Measurements from ENCODE around the gene TPMT. TPM values are rescaled to one million over a fixed set of nuclear protein-coding genes. Genes with fewer than 3 reads are reported as not detected.

The TPMT gene
- total RNA-seq, 1 experiment from 2014 or later, result 19.8 TPM

- BruUV-seq (replicated peaks), result no TSS peak
- Histone ChIP-seq H3K79me2 (ENCODE audit: low read length) (no peaks in the 10 kb centered on the region), H3K27ac (ENCODE audit: low read length) (no peak overlapping the region), H3K4me2 (ENCODE audit: low read length) (no peak overlapping the region), H3K9ac (ENCODE audit: low read length) (no peak overlapping the region), H3K9me2 (replicated peaks; ENCODE audit: low read length) (no peaks in the 10 kb centered on the region), H3K36me3 (ENCODE audit: low read depth, low read length) (no peaks in the 10 kb centered on the region), H3K27me3 (ENCODE audit: low read length) (no peaks in the 10 kb centered on the region), H3K4me1 (ENCODE audit: insufficient read depth, low read length) (no peaks in the 10 kb centered on the region), H2AFZ (ENCODE audit: low read length) (no peak overlapping the region), H3K4me3 (ENCODE audit: low read length) (no peak overlapping the region), H4K20me1 (ENCODE audit: low read length) (no peaks in the 10 kb centered on the region), H3F3A (ENCODE audit: low read length, unreplicated experiment) (no peaks in the 10 kb centered on the region), H3K9me3 (ENCODE audit: low read length) (no peaks in the 10 kb centered on the region)
- no peak for ATAC-seq
- CTCF ChIA-PET, result no interaction called here
- no peak for DNase-seq
- POLR2A ChIA-PET (ENCODE audit: unreplicated experiment), result no interaction called here
- TF ChIP-seq CTCF (conservative IDR thresholded peaks at IDR 0.05; ENCODE audit: low read depth, low read length), result no peak
- no peak for TF ChIP-seq EZH2phosphoT487 (IDR thresholded peaks at IDR 0.05; ENCODE audit: borderline replicate concordance, low read length)
- no peak for TF ChIP-seq EZH2 (IDR thresholded peaks at IDR 0.05; ENCODE audit: low read length, unreplicated experiment)
- intact Hi-C loops (cut with micrococcal nuclease), result no loop called here
These were observed 51.9 kb downstream of the TPMT start for GRCh38 chr6:18102783-18103509.

- no peak overlapping the region for H3K27ac ChIP-seq (ENCODE audit: low read length)
- no peak overlapping the region for H2AFZ ChIP-seq (ENCODE audit: low read length)
- H3K27me3 ChIP-seq (ENCODE audit: low read length), result no peaks in the 10 kb centered on the region
- ChIA-PET CTCF (interaction anchor here (0.6 kb wide), 1 partner anchor 512 kb away, joined by 3 read pairs; no protein-coding TSS in a partner anchor), POLR2A (ENCODE audit: unreplicated experiment) (no interaction called here)
- no peaks in the 10 kb centered on the region for H3K4me1 ChIP-seq (ENCODE audit: insufficient read depth, low read length)
- ATAC-seq, result no peak
- TF ChIP-seq EZH2phosphoT487 (IDR thresholded peaks at IDR 0.05; ENCODE audit: borderline replicate concordance, low read length), result no peak
- TF ChIP-seq CTCF (conservative IDR thresholded peaks at IDR 0.05; ENCODE audit: low read depth, low read length), result no peak
- no peak for TF ChIP-seq EZH2 (IDR thresholded peaks at IDR 0.05; ENCODE audit: low read length, unreplicated experiment)
- no peaks in the 10 kb centered on the region for H3K9me2 ChIP-seq (replicated peaks; ENCODE audit: low read length)
- no peak overlapping the region for H3K9ac ChIP-seq (ENCODE audit: low read length)
- H3K79me2 ChIP-seq (ENCODE audit: low read length), result no peaks in the 10 kb centered on the region
- no peak overlapping the region for H3K4me2 ChIP-seq (ENCODE audit: low read length)
- H3K4me3 ChIP-seq (ENCODE audit: low read length), result no peak overlapping the region
- no peaks in the 10 kb centered on the region for H3F3A ChIP-seq (ENCODE audit: low read length, unreplicated experiment)
- no peak for DNase-seq
- no peaks in the 10 kb centered on the region for H4K20me1 ChIP-seq (ENCODE audit: low read length)
- H3K36me3 ChIP-seq (ENCODE audit: low read depth, low read length), result no peaks in the 10 kb centered on the region
- BruUV-seq (replicated peaks), result no TSS peak
- intact Hi-C loops (cut with micrococcal nuclease), result no loop called here
- no peaks in the 10 kb centered on the region for H3K9me3 ChIP-seq (ENCODE audit: low read length)
These were observed 53.0 kb downstream of the TPMT start for GRCh38 chr6:18101873-18102272.

- peak; percentile 24; the same call in 1 of the 2 replicates for ATAC-seq
- no peak for TF ChIP-seq EZH2phosphoT487 (IDR thresholded peaks at IDR 0.05; ENCODE audit: borderline replicate concordance, low read length)
- no peak for TF ChIP-seq EZH2 (IDR thresholded peaks at IDR 0.05; ENCODE audit: low read length, unreplicated experiment)
- TF ChIP-seq CTCF (conservative IDR thresholded peaks at IDR 0.05; ENCODE audit: low read depth, low read length), result no peak
- POLR2A ChIA-PET (ENCODE audit: unreplicated experiment), result no interaction called here
These were observed 53.6 kb downstream of the TPMT start for GRCh38 chr6:18101271-18101670.

More at GRCh38 chr6:18101271-18101670, 53.6 kb downstream of the TPMT start:
- no peaks in the 10 kb centered on the region for H4K20me1 ChIP-seq (ENCODE audit: low read length)
- no peak overlapping the region for H3K4me3 ChIP-seq (ENCODE audit: low read length)
- DNase-seq, result peak; percentile 26
- intact Hi-C loops (cut with micrococcal nuclease), result no loop called here
- no peaks in the 10 kb centered on the region for H3K4me1 ChIP-seq (ENCODE audit: insufficient read depth, low read length)
- no peaks in the 10 kb centered on the region for H3K79me2 ChIP-seq (ENCODE audit: low read length)
- no TSS peak for BruUV-seq (replicated peaks)
- CTCF ChIA-PET, result no interaction called here
- H3K27ac ChIP-seq (ENCODE audit: low read length), result no peak overlapping the region
- H3K9me3 ChIP-seq (ENCODE audit: low read length), result no peaks in the 10 kb centered on the region
- no peaks in the 10 kb centered on the region for H3K27me3 ChIP-seq (ENCODE audit: low read length)
- no peaks in the 10 kb centered on the region for H3K9me2 ChIP-seq (replicated peaks; ENCODE audit: low read length)
- no peak overlapping the region for H2AFZ ChIP-seq (ENCODE audit: low read length)
- H3F3A ChIP-seq (ENCODE audit: low read length, unreplicated experiment), result no peaks in the 10 kb centered on the region
- no peak overlapping the region for H3K9ac ChIP-seq (ENCODE audit: low read length)
- no peak overlapping the region for H3K4me2 ChIP-seq (ENCODE audit: low read length)
- H3K36me3 ChIP-seq (ENCODE audit: low read depth, low read length), result no peaks in the 10 kb centered on the region

All from PC-3 (cell line).